Hepatocyte (in vitro differentiated cells): ENCODE data around the gene NDUFS6. TPM values are rescaled to one million over a fixed set of nuclear protein-coding genes. Genes with fewer than 3 reads are reported as not detected.

Experiments
- DNase-seq: peaks from one replicate; pipeline ENCODE4 v3.0.0-alpha.2; 2016; ENCODE audit warnings: low spot score
- H2AFZ ChIP-seq: fragments of 200-600 bp; sonication (generic); 2 replicates; pipeline ENCODE4 v1.6.0; 2016; ENCODE audit warnings: antibody characterized with exemption, mild to moderate bottlenecking
- H3K27ac ChIP-seq: fragments of 200-600 bp; sonication (generic); 2 replicates; pipeline ENCODE4 v1.5.1; 2016; ENCODE audit warnings: mild to moderate bottlenecking
- H3K27me3 ChIP-seq: fragments of 200-600 bp; sonication (generic); 2 replicates; pipeline ENCODE4 v1.6.1; 2016
- H3K36me3 ChIP-seq: fragments of 200-600 bp; sonication (generic); replicated peaks from 2 replicates; pipeline ENCODE4 v1.5.1; 2016; ENCODE audit warnings: low read depth; ENCODE audit not compliant: insufficient read depth
- H3K4me1 ChIP-seq: fragments of 200-600 bp; sonication (generic); 2 replicates; pipeline ENCODE4 v1.5.1; 2016; ENCODE audit warnings: mild to moderate bottlenecking, moderate library complexity; ENCODE audit not compliant: insufficient read depth
- H3K4me2 ChIP-seq: fragments of 200-600 bp; sonication (generic); 2 replicates; pipeline ENCODE4 v1.6.0; 2016
- H3K4me3 ChIP-seq: fragments of 200-600 bp; sonication (generic); 2 replicates; pipeline ENCODE4 v1.5.1; 2016; ENCODE audit warnings: mild to moderate bottlenecking
- H3K79me2 ChIP-seq: fragments of 200-600 bp; sonication (generic); 2 replicates; pipeline ENCODE4 v1.6.0; 2017; ENCODE audit warnings: mild to moderate bottlenecking
- H3K9me2 ChIP-seq: fragments of 200-600 bp; sonication (generic); replicated peaks from 2 replicates; pipeline ENCODE4 v1.6.0; 2017; ENCODE audit warnings: mild to moderate bottlenecking; ENCODE audit not compliant: insufficient read depth
- H3K9me3 ChIP-seq: fragments of 200-600 bp; sonication (generic); 2 replicates; pipeline ENCODE4 v1.5.1; 2016; ENCODE audit warnings: low read depth, mild to moderate bottlenecking
- H4K20me1 ChIP-seq: fragments of 200-600 bp; sonication (generic); 2 replicates; pipeline ENCODE4 v1.6.0; 2016; ENCODE audit warnings: mild to moderate bottlenecking; ENCODE audit not compliant: insufficient read depth, poor library complexity, severe bottlenecking
- EZH2 ChIP-seq: fragments of 200-600 bp; sonication (generic); IDR thresholded peaks from 2 replicates; pipeline ENCODE4 v1.6.1; 2016; ENCODE audit warnings: antibody characterized with exemption, mild to moderate bottlenecking, borderline replicate concordance
- EZH2phosphoT487 ChIP-seq: fragments of 200-600 bp; sonication (generic); IDR thresholded peaks from one replicate; pipeline ENCODE4 v1.6.1; 2018; ENCODE audit warnings: antibody characterized with exemption, mild to moderate bottlenecking, low read depth, moderate library complexity; ENCODE audit not compliant: unreplicated experiment, severe bottlenecking
- WGBS: methylation state at CpG from one replicate; pipeline ENCODE4 v1.1.6; 2016; ENCODE audit warnings: low lambda C conversion rate; ENCODE audit errors: missing lambda C conversion rate; 5-methylcytosine and 5-hydroxymethylcytosine counted together
- polyA plus RNA-seq: library from polyadenylated mRNA; unstranded; fragments of >200 nt; fragmentation: Nextera tagmentation; extraction: Ambion mirVana; gene quantifications from 2 replicates; pipeline ENCODE4 v1.2.1, GENCODE V29; 2016
- total RNA-seq: library from RNA; depleted of rRNA; stranded (reverse); fragments of >200 nt; gene quantifications from 2 replicates; pipeline ENCODE4 v1.2.3, GENCODE V29; 2014
- TF ChIP-seq, protein P1 (sequence below): fragments of 200-600 bp; sonication (generic); IDR thresholded peaks from 2 replicates; pipeline ENCODE4 v1.5.1; 2016; ENCODE audit warnings: antibody characterized with exemption, mild to moderate bottlenecking; ENCODE audit not compliant: poor library complexity

Gene NDUFS6
- total and polyA plus RNA-seq, 2 experiments from 2014 or later = 29.3 to 108 TPM

DNA sequence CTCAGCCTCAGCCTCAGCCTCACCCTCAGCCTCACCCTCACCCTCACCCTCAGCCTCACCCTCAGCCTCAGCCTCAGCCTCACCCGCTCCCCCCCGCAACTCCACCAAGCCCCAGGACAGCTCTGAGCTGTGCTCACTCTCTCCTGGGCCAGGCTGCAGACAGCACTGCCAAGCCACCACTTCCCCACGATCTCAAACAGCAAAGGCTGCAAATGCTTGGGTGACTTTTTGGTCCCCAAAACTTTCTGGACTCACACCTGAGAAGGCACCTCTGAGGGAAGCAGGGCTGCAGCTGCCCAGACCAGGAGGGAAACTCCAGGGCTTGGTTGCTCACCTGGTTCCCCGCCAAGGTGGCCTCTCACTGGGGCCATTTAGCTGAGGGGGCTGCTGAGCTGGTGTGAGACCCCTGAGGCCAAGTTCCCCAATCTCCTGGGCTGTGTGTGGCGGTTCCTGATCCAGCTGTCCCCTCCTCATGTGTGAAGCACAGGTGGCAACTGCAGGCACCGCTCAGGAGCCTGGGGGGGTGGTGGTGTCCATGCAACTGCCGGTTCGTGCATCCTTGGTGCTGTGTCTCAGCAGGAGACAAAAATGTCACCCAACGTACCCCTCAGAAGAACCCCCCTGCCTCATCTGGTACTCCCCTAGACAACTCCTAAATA is 19.4 kb upstream of the NDUFS6 start:
- no peak for DNase-seq
- 85% methylated on average over 9 of the region's 9 CpGs for WGBS
- Histone ChIP-seq H3K4me2 (no peak overlapping the region), H3K9me2 (no peaks in the 10 kb centered on the region), H3K27ac (no peak overlapping the region), H3K9me3 (no peaks in the 10 kb centered on the region), H3K27me3 (no peaks in the 10 kb centered on the region), H4K20me1 (no peaks in the 10 kb centered on the region), H2AFZ (no peak overlapping the region), H3K4me1 (no peaks in the 10 kb centered on the region), H3K79me2 (no peaks in the 10 kb centered on the region), H3K36me3 (no peaks in the 10 kb centered on the region), H3K4me3 (no peak overlapping the region)
- TF ChIP-seq, protein P1, sequence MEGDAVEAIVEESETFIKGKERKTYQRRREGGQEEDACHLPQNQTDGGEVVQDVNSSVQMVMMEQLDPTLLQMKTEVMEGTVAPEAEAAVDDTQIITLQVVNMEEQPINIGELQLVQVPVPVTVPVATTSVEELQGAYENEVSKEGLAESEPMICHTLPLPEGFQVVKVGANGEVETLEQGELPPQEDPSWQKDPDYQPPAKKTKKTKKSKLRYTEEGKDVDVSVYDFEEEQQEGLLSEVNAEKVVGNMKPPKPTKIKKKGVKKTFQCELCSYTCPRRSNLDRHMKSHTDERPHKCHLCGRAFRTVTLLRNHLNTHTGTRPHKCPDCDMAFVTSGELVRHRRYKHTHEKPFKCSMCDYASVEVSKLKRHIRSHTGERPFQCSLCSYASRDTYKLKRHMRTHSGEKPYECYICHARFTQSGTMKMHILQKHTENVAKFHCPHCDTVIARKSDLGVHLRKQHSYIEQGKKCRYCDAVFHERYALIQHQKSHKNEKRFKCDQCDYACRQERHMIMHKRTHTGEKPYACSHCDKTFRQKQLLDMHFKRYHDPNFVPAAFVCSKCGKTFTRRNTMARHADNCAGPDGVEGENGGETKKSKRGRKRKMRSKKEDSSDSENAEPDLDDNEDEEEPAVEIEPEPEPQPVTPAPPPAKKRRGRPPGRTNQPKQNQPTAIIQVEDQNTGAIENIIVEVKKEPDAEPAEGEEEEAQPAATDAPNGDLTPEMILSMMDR = no peak
- TF ChIP-seq EZH2 = no peak
- TF ChIP-seq EZH2phosphoT487 = no peak

DNA sequence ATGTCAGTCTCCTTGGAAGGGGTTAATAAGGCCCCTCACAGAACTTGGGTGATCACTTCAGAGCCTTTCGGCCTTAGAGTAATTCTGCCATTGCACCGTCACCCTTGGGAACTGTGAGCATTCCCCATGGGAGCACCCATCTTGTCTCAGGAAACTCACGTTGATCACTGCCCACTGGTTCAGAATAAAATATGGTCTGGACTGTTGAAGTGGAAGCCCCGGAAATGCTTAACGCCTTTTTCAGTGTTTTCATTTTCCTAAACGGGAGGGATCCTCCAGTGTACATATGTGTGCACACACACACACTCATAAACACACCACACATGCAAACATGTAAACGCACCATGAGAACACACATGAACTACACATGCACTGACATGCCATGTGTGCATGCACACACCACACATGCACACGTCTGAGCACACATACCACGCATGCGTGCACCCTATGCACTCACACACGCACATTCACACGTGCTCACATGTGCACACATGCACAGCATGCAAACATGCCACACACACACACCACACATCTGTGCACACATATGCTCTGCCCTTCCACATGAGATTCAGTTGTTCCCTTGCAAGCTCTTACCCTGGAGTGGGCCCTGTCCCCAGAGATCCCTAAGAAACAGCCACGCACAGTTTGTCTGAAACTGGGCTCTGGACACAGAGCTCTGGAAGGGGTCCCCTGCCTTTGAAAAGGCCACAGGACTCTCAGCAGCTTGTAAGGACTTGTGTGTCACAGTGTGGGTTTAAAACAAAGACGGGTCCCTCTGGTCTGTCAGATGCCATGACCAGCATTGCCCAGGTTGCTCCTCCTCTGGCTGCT is 18.6 kb upstream of the NDUFS6 start:
- 82% methylated on average over 14 of the region's 14 CpGs for WGBS
- TF ChIP-seq EZH2 = no peak
- Histone ChIP-seq H3K4me3 (no peak overlapping the region), H3K9me3 (no peaks in the 10 kb centered on the region), H4K20me1 (no peaks in the 10 kb centered on the region), H3K4me1 (no peaks in the 10 kb centered on the region), H3K27me3 (no peaks in the 10 kb centered on the region), H3K27ac (no peak overlapping the region), H3K4me2 (no peak overlapping the region), H3K79me2 (no peaks in the 10 kb centered on the region), H3K9me2 (no peaks in the 10 kb centered on the region), H2AFZ (no peak overlapping the region), H3K36me3 (no peaks in the 10 kb centered on the region)
- DNase-seq = no peak

GRCh38 chr5:1783216-1783554 is 18.0 kb upstream of the NDUFS6 start:
- Histone ChIP-seq H2AFZ (no peak overlapping the region), H3K4me2 (no peak overlapping the region), H3K9me3 (no peaks in the 10 kb centered on the region), H3K4me1 (no peaks in the 10 kb centered on the region), H3K4me3 (no peak overlapping the region), H3K27ac (no peak overlapping the region), H4K20me1 (no peaks in the 10 kb centered on the region), H3K79me2 (no peaks in the 10 kb centered on the region), H3K27me3 (no peaks in the 10 kb centered on the region), H3K36me3 (no peaks in the 10 kb centered on the region), H3K9me2 (no peaks in the 10 kb centered on the region)
- WGBS = 77% methylated on average over 11 of the region's 11 CpGs
- TF ChIP-seq EZH2phosphoT487 (no peak), EZH2 (no peak)
- TF ChIP-seq, protein P1 = no peak
- DNase-seq = no peak
